HG03439 (cell line): Measurements from ENCODE around the gene CLEC19A.

Experiments used
- ATAC-seq: cut with Tn5 transposase; IDR thresholded peaks from one replicate; pipeline ENCODE4 v1.9.1; 2021; ENCODE audit warnings: mild to moderate bottlenecking, moderate library complexity; ENCODE audit not compliant: unreplicated experiment

Gene CLEC19A

GRCh38 chr16:19284207-19284606 lies 1.3 kb upstream of the CLEC19A start:
- no peak for ATAC-seq

GRCh38 chr16:19286827-19287226 lies 1.3 kb downstream of the CLEC19A start:
- no peak for ATAC-seq

GRCh38 chr16:19287241-19287640 lies 1.7 kb downstream of the CLEC19A start:
- ATAC-seq = no peak

- no peak for ATAC-seq
These were observed 3.6 kb downstream of the CLEC19A start for GRCh38 chr16:19288872-19289799.

GRCh38 chr16:19289811-19290485 lies 4.4 kb downstream of the CLEC19A start:
- ATAC-seq = no peak

GRCh38 chr16:19290860-19291259 lies 5.3 kb downstream of the CLEC19A start:
- ATAC-seq = no peak

- ATAC-seq = no peak
These were observed 5.9 kb downstream of the CLEC19A start for GRCh38 chr16:19291475-19291874.

GRCh38 chr16:19292186-19292585 lies 6.7 kb downstream of the CLEC19A start:
- no peak for ATAC-seq

GRCh38 chr16:19294156-19294649 lies 8.7 kb downstream of the CLEC19A start:
- ATAC-seq = peak; percentile 75

GRCh38 chr16:19295393-19295792 lies 9.9 kb downstream of the CLEC19A start:
- no peak for ATAC-seq

- ATAC-seq = no peak
These were observed 11.9 kb downstream of the CLEC19A start for GRCh38 chr16:19297454-19297853.

GRCh38 chr16:19299565-19299964 lies 14.0 kb downstream of the CLEC19A start:
- no peak for ATAC-seq

GRCh38 chr16:19301931-19302330 lies 16.4 kb downstream of the CLEC19A start:
- no peak for ATAC-seq

GRCh38 chr16:19304750-19305149 lies 19.2 kb downstream of the CLEC19A start:
- ATAC-seq = no peak

GRCh38 chr16:19305443-19305842 lies 19.9 kb downstream of the CLEC19A start:
- no peak for ATAC-seq

- no peak for ATAC-seq
These were observed 22.2 kb downstream of the CLEC19A start for GRCh38 chr16:19307587-19308241.

GRCh38 chr16:19308392-19308791 lies 22.9 kb downstream of the CLEC19A start:
- no peak for ATAC-seq

- ATAC-seq = no peak
These were observed 23.6 kb downstream of the CLEC19A start for GRCh38 chr16:19309178-19309577.

GRCh38 chr16:19314718-19315425 lies 29.3 kb downstream of the CLEC19A start:
- ATAC-seq = no peak

- no peak for ATAC-seq
These were observed 30.4 kb downstream of the CLEC19A start for GRCh38 chr16:19315889-19316433.
